Activated CD8-positive, alpha-beta memory T cell treated with anti-CD3 and anti-CD28 coated beads for 48 hours (primary cell): ENCODE measurements around the gene PPP1R9B.

ENCODE experiments used
- DNase-seq, 3 experiments: peaks; one replicate each; pipeline ENCODE4 v3.0.0-alpha.2; 2020; ENCODE audit warnings: low read depth in 2 of 3, low spot score in 2 of 3

PPP1R9B gene

GRCh38 chr17:50174444-50174843 is 24.0 kb upstream of the PPP1R9B start:
- no peak for DNase-seq

DNA sequence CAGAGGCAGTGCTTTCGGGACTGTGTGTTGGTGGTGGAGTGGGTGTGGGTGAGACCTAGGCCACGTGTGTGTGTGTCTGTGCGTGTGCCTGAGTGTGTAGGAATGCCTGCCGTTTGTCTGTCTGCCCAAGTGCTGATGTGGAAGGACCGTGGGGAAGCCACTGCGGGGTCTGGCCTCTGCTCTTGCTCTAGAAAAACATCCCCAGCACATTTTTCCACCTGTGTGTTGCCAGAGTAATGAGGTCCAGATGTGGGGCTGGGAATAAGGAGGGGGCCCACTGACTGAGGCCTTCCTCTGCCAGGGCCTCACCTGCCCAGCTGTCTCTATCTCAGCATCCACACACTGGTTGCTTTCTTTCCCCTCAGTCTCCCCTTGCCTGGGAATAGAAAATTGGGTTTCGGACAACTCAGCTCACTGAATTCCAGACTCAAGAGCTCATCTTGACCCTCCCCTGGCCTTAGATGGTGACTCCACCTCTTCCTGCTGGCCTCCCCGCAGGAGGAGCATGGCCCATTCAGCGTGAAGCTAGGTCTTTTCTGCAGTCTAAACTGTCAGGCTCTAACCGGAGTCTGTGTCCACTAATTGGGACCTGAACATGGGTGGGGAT is 23.0 kb upstream of the PPP1R9B start:
- no peak for DNase-seq

DNA sequence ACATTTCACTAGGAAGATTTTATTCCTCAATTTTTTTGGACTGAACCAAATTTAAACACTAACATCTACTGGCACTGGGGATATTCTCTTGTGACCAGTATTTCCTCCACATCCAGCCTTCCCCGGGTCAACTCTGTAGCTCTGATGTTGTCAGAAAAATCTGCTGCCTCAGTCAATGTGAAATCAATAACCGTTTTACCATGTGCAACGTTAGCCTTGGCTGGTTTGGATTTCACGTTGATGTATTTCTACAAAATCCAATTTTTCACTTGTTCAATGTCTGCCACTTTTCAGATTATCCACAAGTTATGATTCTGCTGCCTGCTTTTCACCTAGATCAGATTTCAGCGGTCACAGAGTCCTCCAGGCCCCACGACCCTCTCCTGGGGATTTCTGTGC is 22.5 kb upstream of the PPP1R9B start:
- DNase-seq = no peak

DNA sequence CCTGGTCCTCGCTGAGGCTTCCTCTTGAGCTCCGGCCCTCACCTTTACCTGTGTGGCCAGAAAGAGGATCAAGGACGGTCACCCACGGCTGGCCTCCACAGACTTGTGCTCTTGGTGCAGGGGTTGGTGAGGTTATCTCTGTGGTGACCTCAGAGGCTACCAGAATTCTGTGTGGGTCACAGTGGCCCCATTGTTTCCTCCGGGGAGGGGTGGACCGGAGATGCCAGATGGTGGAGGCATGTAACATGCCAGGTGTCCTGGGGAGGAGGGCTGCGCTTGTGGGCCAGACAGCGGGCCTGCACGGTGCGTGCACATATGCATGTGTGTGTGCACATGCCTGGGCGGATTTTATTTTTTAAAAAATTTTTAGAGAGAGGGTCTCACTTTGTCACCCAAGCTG is 21.7 kb upstream of the PPP1R9B start:
- DNase-seq = no peak

DNA sequence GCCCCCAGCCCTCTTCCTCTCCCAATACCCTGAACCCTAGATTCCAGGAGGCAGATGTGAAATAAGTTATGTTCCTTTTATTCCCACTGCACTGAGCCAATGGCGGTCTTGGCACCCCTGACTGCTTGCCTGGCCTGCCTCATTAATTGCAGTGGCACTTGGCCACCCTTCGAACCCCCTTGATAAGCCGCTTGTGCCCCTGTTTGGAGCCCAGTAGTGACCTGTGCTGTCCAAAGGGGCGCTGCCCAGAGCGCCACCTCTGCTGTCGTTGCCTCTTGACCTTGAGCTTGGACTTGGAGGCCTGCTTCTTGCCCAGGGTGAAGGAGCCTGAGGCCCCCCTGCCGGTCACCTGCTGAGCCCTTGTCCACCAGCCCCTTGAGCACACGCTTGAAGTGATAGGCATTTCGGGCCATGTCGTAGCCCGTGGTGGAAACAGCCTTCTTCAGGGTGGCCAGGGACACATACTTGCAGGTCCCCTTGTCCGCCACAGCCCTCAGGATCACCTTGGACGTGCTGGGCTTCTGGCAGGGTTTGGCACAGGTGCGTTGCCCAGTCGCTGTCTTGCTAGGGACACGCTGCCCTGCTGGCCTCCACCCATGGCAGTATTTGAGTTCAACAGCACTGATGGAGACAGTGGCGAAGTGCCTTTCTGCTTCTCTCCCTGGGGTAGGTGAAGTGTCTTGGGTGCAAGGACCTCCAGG is 21.0 kb upstream of the PPP1R9B start:
- no peak for DNase-seq

GRCh38 chr17:50170662-50171370 is 20.3 kb upstream of the PPP1R9B start:
- DNase-seq = no peak

GRCh38 chr17:50169881-50170459 is 19.5 kb upstream of the PPP1R9B start:
- no peak for DNase-seq

GRCh38 chr17:50169121-50169764 is 18.8 kb upstream of the PPP1R9B start:
- DNase-seq = peak in 1 of 3 experiments; percentile 42

GRCh38 chr17:50168319-50168718 is 17.8 kb upstream of the PPP1R9B start:
- no peak for DNase-seq

- no peak for DNase-seq
Observed at GRCh38 chr17:50167371-50167770, 16.9 kb upstream of the PPP1R9B start.

DNA sequence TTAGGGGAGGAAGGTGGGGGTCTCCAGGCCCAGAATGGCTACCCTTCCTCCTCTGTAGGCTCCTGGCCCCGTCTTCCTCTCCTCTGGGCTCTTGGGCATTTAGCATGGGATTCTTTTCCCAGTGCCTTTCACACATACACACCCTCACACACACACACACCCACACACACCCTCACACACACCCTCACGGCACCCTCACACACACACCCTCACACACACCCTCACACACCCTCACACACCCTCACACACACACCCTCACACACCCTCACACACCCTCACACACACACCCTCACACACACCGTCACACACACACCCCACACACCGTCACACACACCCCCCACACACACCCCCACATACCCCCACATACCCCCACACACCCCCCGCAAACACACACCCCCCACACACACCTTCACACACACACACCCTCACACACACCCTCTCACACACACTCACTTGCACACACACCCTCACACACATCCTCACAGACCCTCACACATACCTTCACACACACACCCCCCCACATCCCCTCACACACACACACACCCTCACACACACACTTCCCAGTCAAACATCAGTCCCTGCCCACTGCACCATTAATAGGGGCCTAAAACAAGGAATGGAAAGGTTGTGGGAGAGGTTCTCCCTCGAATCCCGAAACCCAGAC is 16.2 kb upstream of the PPP1R9B start:
- DNase-seq = no peak

GRCh38 chr17:50165867-50166517 is 15.5 kb upstream of the PPP1R9B start, which contains the start of gene SGCA:
SGCA (plus strand) TSS chr17:50166005; CDS start chr17:50166041, 36 bp downstream.
- DNase-seq = no peak

DNA sequence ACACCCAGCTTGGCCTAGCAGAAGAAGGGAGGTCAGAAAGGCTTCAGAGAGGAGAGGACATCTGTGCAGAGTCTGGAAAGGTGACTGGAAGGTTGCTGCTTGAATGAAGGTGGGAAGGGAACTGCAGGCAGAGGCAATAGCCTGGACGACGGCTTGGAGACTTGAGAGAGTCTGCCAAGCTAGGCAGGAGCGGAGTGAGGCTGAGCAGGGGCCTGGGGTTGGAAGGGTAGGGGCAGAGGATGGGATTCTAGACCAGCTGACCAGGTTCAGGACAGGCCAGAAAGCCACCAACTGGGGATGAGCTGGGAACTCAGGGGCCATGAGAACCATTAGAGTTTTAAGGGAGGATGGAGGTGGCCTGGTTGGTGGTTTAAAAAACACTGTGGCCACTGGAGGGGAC is 15.0 kb upstream of the PPP1R9B start:
- DNase-seq = no peak

DNA sequence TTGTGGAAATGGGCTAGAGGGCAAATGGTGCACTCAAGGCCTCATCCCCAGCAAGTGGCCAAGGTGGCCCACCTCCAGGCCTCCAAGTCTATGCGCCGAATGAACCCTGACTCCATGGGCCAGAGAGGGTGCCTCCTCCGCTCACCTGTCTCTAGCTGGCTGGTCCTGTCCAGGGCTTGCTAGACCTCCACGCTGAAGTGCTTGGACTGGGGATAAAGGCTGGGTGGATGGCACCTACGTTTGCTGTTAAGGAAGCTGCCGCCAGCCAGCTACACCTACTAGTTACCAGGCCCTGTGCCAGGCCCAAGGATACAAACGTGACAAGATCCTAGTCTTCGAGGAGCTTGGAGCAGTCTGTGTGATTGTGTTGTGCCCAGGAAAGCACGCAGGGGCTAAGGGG is 14.6 kb upstream of the PPP1R9B start:
- DNase-seq = no peak

GRCh38 chr17:50164697-50164988 is 14.2 kb upstream of the PPP1R9B start:
- no peak for DNase-seq

GRCh38 chr17:50163843-50164696 is 13.6 kb upstream of the PPP1R9B start:
- DNase-seq = no peak

GRCh38 chr17:50162466-50163254 is 12.2 kb upstream of the PPP1R9B start:
- no peak for DNase-seq

DNA sequence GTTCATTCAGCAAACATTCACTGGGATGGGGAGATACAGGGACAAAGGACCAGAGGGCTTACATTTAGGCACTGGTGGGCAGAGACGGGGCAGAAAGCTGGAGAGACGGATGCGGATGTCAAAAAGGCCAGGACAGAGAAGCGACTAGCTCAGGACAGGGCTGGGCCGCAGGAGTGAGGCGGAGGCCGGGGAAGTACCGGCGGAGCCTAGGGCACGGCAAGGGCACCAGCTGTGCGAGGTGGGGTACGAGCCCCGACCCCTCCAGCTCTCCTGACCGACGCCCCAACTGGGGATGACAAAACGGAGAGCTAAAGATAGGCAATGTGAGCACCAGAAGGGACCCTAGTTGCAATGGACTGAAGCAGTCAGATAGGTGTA is 11.4 kb upstream of the PPP1R9B start:
- no peak for DNase-seq
